Neural progenitor cell (in vitro differentiated cells): Measurements from ENCODE around the gene USP6. TPM values are rescaled to one million over a fixed set of nuclear protein-coding genes. Genes with fewer than 3 reads are reported as not detected.
"Not testable (repeated sequence)": the region's sequence is repeated elsewhere in the genome, so short reads cannot be mapped to it uniquely, and the experiment has no call there.

Experiments used
- DNase-seq: peaks from one replicate; pipeline ENCODE4 v3.0.0-alpha.2; 2016; ENCODE audit warnings: low spot score
- H2AFZ ChIP-seq: fragments of 200-600 bp; sonication (generic); replicated peaks from 2 replicates; pipeline ENCODE4 v1.6.1; 2016; ENCODE audit warnings: antibody characterized with exemption
- H3F3A ChIP-seq: fragments of 200-600 bp; sonication (generic); 2 replicates; pipeline ENCODE4 v1.6.1; 2016; ENCODE audit warnings: antibody characterized with exemption, low read depth
- H3K27ac ChIP-seq: fragments of 200-600 bp; sonication (generic); 2 replicates; pipeline ENCODE4 v1.5.1; 2016; ENCODE audit warnings: mild to moderate bottlenecking
- H3K27me3 ChIP-seq: fragments of 200-600 bp; sonication (generic); 2 replicates; pipeline ENCODE4 v1.6.1; 2016; ENCODE audit warnings: mild to moderate bottlenecking, moderate library complexity
- H3K36me3 ChIP-seq: fragments of 200-600 bp; sonication (generic); 2 replicates; pipeline ENCODE4 v1.5.1; 2016
- H3K4me1 ChIP-seq: fragments of 200-600 bp; sonication (generic); 2 replicates; pipeline ENCODE4 v1.6.1; 2016; ENCODE audit warnings: mixed run types
- H3K4me2 ChIP-seq: fragments of 200-600 bp; sonication (generic); 2 replicates; pipeline ENCODE4 v1.6.1; 2016
- H3K4me3 ChIP-seq: fragments of 200-600 bp; sonication (generic); 2 replicates; pipeline ENCODE4 v1.5.1; 2016
- H3K79me2 ChIP-seq: fragments of 200-600 bp; sonication (generic); 2 replicates; pipeline ENCODE4 v1.6.1; 2016; ENCODE audit warnings: low read depth
- H3K9ac ChIP-seq: fragments of 200-600 bp; sonication (generic); 2 replicates; pipeline ENCODE4 v1.6.1; 2016
- H3K9me3 ChIP-seq: fragments of 200-600 bp; sonication (generic); 2 replicates; pipeline ENCODE4 v1.5.1; 2016; ENCODE audit warnings: low read depth
- H4K20me1 ChIP-seq: fragments of 200-600 bp; sonication (generic); 2 replicates; pipeline ENCODE4 v1.6.1; 2016; ENCODE audit warnings: low read depth
- H3K27ac Mint-ChIP-seq: 3 replicates; pipeline ENCODE4 v1.8.0; 2021; ENCODE audit warnings: mixed read lengths
- H3K27me3 Mint-ChIP-seq: 2 replicates; pipeline ENCODE4 v1.8.0; 2022; ENCODE audit warnings: low read depth, mild to moderate bottlenecking, inconsistent platforms, moderate library complexity, mixed read lengths; ENCODE audit not compliant: insufficient read depth
- H3K36me3 Mint-ChIP-seq: 3 replicates; pipeline ENCODE4 v1.8.0; 2021; ENCODE audit warnings: mixed read lengths
- H3K4me1 Mint-ChIP-seq: 3 replicates; pipeline ENCODE4 v1.8.0; 2021; ENCODE audit warnings: mixed read lengths
- H3K4me3 Mint-ChIP-seq: 3 replicates; pipeline ENCODE4 v1.8.0; 2021; ENCODE audit warnings: mild to moderate bottlenecking, moderate library complexity, mixed read lengths
- H3K9me3 Mint-ChIP-seq: 3 replicates; pipeline ENCODE4 v1.8.0; 2020; ENCODE audit warnings: mixed read lengths
- EZH2 ChIP-seq: fragments of 200-600 bp; sonication (generic); IDR thresholded peaks from 2 replicates; pipeline ENCODE4 v1.6.1; 2017; ENCODE audit warnings: antibody characterized with exemption, mild to moderate bottlenecking, moderate library complexity
- EZH2phosphoT487 ChIP-seq: fragments of 200-600 bp; sonication (generic); IDR thresholded peaks from 2 replicates; pipeline ENCODE4 v1.6.1; 2017; ENCODE audit warnings: antibody characterized with exemption
- total RNA-seq: library from RNA; depleted of rRNA; stranded (reverse); fragments of >200 nt; gene quantifications from 2 replicates; pipeline ENCODE4 v1.2.3, GENCODE V29; 2015; ENCODE audit warnings: low replicate concordance
- TF ChIP-seq, protein P1 (sequence below): fragments of 200-600 bp; sonication (generic); IDR thresholded peaks from 2 replicates; pipeline ENCODE4 v1.5.1; 2017; ENCODE audit warnings: antibody characterized with exemption, mild to moderate bottlenecking

Gene USP6
- 0.09 and 0.17 TPM in 2 replicates for total RNA-seq

GRCh38 chr17:5115673-5116651 lies at the start of gene USP6:
TSS of gene USP6 (plus strand) at chr17:5116032. CDS start at chr17:5130368, 14,336 bp downstream.
- Histone ChIP-seq H4K20me1 (no peaks in the 10 kb centered on the region), H3K79me2 (peaks cover 6% of the 10 kb centered on the region), H3K27me3 (no peaks in the 10 kb centered on the region), H3F3A (peaks cover 15% of the 10 kb centered on the region), H3K4me3 (no peak within 1 kb of the TSS), H3K4me1 (peaks cover 2% of the 10 kb centered on the region), H3K9me3 (no peaks in the 10 kb centered on the region), H3K4me2 (no peak within 1 kb of the TSS), H2AFZ (no peak within 1 kb of the TSS), H3K36me3 (no peaks in the 10 kb centered on the region), H3K27ac (no peak within 1 kb of the TSS), H3K9ac (no peak within 1 kb of the TSS)
- H3K27me3 Mint-ChIP-seq, result peaks cover 3% of the 10 kb centered on the region
- TF ChIP-seq EZH2 (no peak), EZH2phosphoT487 (no peak)
- TF ChIP-seq, protein P1, sequence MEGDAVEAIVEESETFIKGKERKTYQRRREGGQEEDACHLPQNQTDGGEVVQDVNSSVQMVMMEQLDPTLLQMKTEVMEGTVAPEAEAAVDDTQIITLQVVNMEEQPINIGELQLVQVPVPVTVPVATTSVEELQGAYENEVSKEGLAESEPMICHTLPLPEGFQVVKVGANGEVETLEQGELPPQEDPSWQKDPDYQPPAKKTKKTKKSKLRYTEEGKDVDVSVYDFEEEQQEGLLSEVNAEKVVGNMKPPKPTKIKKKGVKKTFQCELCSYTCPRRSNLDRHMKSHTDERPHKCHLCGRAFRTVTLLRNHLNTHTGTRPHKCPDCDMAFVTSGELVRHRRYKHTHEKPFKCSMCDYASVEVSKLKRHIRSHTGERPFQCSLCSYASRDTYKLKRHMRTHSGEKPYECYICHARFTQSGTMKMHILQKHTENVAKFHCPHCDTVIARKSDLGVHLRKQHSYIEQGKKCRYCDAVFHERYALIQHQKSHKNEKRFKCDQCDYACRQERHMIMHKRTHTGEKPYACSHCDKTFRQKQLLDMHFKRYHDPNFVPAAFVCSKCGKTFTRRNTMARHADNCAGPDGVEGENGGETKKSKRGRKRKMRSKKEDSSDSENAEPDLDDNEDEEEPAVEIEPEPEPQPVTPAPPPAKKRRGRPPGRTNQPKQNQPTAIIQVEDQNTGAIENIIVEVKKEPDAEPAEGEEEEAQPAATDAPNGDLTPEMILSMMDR, result no peak
- H3K27ac Mint-ChIP-seq, result peak within 1 kb of the TSS; percentile 57
- peaks cover 23% of the 10 kb centered on the region for H3K9me3 Mint-ChIP-seq
- H3K4me1 Mint-ChIP-seq, result peaks cover 5% of the 10 kb centered on the region
- H3K4me3 Mint-ChIP-seq, result no peak within 1 kb of the TSS
- H3K36me3 Mint-ChIP-seq, result peaks cover 10% of the 10 kb centered on the region
- DNase-seq, result no peak

- H3K36me3 Mint-ChIP-seq, result no peaks in the 10 kb centered on the region
- H3K4me3 Mint-ChIP-seq, result no peak overlapping the region
- TF ChIP-seq EZH2phosphoT487, result no peak
- TF ChIP-seq EZH2, result no peak
- TF ChIP-seq, protein P1, result no peak
- no peaks in the 10 kb centered on the region for H3F3A ChIP-seq
- no peaks in the 10 kb centered on the region for H3K4me1 Mint-ChIP-seq
- no peaks in the 10 kb centered on the region for H3K4me1 ChIP-seq
- no peak for DNase-seq
- no peak overlapping the region for H3K4me2 ChIP-seq
- no peak overlapping the region for H3K27ac ChIP-seq
- no peaks in the 10 kb centered on the region for H3K27me3 ChIP-seq
- no peaks in the 10 kb centered on the region for H3K9me3 ChIP-seq
- no peak overlapping the region for H2AFZ ChIP-seq
- no peaks in the 10 kb centered on the region for H3K36me3 ChIP-seq
- no peaks in the 10 kb centered on the region for H4K20me1 ChIP-seq
- H3K9me3 Mint-ChIP-seq, result no peaks in the 10 kb centered on the region
- H3K4me3 ChIP-seq, result no peak overlapping the region
- H3K79me2 ChIP-seq, result no peaks in the 10 kb centered on the region
- H3K9ac ChIP-seq, result no peak overlapping the region
- H3K27me3 Mint-ChIP-seq, result no peaks in the 10 kb centered on the region
- no peak overlapping the region for H3K27ac Mint-ChIP-seq
Measured at GRCh38 chr17:5068236-5068635, 47.6 kb upstream of the USP6 start.

- Mint-ChIP-seq H3K4me3 (no peak overlapping the region), H3K9me3 (peaks cover 2% of the 10 kb centered on the region), H3K4me1 (no peaks in the 10 kb centered on the region), H3K27ac (no peak overlapping the region), H3K27me3 (no peaks in the 10 kb centered on the region), H3K36me3 (no peaks in the 10 kb centered on the region)
- no peaks in the 10 kb centered on the region for H3K36me3 ChIP-seq
- no peaks in the 10 kb centered on the region for H3F3A ChIP-seq
- no peak overlapping the region for H3K27ac ChIP-seq
- no peak overlapping the region for H3K4me3 ChIP-seq
- no peak overlapping the region for H3K9ac ChIP-seq
- H3K79me2 ChIP-seq, result no peaks in the 10 kb centered on the region
- no peak overlapping the region for H3K4me2 ChIP-seq
- H3K27me3 ChIP-seq, result no peaks in the 10 kb centered on the region
- no peaks in the 10 kb centered on the region for H3K9me3 ChIP-seq
- no peak overlapping the region for H2AFZ ChIP-seq
- peaks cover 4% of the 10 kb centered on the region for H3K4me1 ChIP-seq
- DNase-seq, result no peak
- TF ChIP-seq, protein P1, result no peak
- TF ChIP-seq EZH2phosphoT487 (no peak), EZH2 (no peak)
- H4K20me1 ChIP-seq, result no peaks in the 10 kb centered on the region
Measured at GRCh38 chr17:5069724-5070123, 46.1 kb upstream of the USP6 start.

DNA sequence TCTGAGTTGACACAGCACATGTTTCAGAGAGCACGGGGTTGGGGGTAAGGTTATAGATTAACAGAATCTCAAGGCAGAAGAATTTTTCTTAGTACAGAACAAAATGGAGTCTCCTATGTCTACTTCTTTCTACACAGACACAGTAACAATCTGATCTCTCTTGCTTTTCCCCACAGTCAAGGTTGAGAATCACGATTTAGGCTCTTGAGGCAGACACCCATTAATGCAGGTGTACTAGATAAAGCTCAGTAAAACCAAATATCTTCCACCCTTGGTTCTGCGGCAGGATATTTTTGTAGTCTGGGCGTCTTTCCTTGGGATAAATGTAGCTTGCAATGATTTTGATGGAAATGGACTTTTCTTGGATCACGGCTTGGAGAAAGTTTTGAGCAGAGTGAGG lies 40.4 kb upstream of the USP6 start:
- H4K20me1 ChIP-seq, H3K4me1 ChIP-seq, H3K27me3 Mint-ChIP-seq, H3K27ac Mint-ChIP-seq, H2AFZ ChIP-seq, H3K4me1 Mint-ChIP-seq, DNase-seq, H3K27me3 ChIP-seq, H3K36me3 Mint-ChIP-seq, H3K4me3 ChIP-seq, H3K9me3 ChIP-seq, H3K36me3 ChIP-seq, H3K27ac ChIP-seq, H3K9ac ChIP-seq, H3K4me3 Mint-ChIP-seq, H3F3A ChIP-seq, H3K4me2 ChIP-seq, H3K79me2 ChIP-seq: not testable (repeated sequence)
- peaks cover 13% of the 10 kb centered on the region for H3K9me3 Mint-ChIP-seq

DNA sequence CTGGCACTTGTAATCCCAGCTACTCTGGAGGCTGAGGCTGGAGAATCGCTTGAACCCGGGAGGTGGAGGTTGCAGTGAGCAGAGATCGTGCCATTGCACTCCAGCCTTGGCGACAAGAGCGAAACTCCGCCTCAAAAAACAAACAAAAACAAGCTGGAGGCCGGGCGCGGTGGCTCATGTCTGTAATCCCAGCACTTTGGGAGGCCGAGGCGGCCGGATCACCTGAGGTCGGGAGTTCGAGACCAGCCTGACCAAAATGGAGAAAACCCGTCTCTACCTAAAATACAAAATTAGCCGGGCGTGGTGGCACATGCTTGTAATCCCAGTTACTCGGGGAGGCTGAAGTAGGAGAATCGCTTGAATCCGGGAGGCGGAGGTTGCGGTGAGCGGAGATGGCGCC lies 38.6 kb upstream of the USP6 start:
- H3K79me2 ChIP-seq, H3K4me1 ChIP-seq, H3K9ac ChIP-seq, DNase-seq, H3K4me1 Mint-ChIP-seq, H3K27ac Mint-ChIP-seq, H3F3A ChIP-seq, H3K36me3 Mint-ChIP-seq, H3K4me3 Mint-ChIP-seq, H4K20me1 ChIP-seq, H3K9me3 ChIP-seq, H3K4me3 ChIP-seq, H3K27ac ChIP-seq, H3K4me2 ChIP-seq, H2AFZ ChIP-seq, H3K27me3 ChIP-seq, H3K36me3 ChIP-seq, H3K27me3 Mint-ChIP-seq: not testable (repeated sequence)
- H3K9me3 Mint-ChIP-seq, result peaks cover 13% of the 10 kb centered on the region
